Karpas-422 (cell line): Measurements from ENCODE around the gene CRP. TPM values are rescaled to one million over a fixed set of nuclear protein-coding genes. Genes with fewer than 3 reads are reported as not detected.
"Not testable (repeated sequence)": the region's sequence is repeated elsewhere in the genome, so short reads cannot be mapped to it uniquely, and the experiment has no call there.

ENCODE experiments used
- DNase-seq: peaks from one replicate; pipeline ENCODE4 v3.0.0-alpha.2; 2015
- H2AFZ ChIP-seq: fragments of 200-600 bp; sonication (generic); 2 replicates; pipeline ENCODE4 v1.6.1; 2014; ENCODE audit warnings: antibody characterized with exemption, low read length, mixed read lengths
- H3K27ac ChIP-seq: fragments of 200-600 bp; sonication (generic); 2 replicates; pipeline ENCODE4 v1.5.1; 2014; ENCODE audit warnings: mild to moderate bottlenecking, low read length, moderate library complexity
- H3K27me3 ChIP-seq: fragments of 200-600 bp; sonication (generic); 2 replicates; pipeline ENCODE4 v1.6.1; 2014; ENCODE audit warnings: low read length, mixed read lengths
- H3K36me3 ChIP-seq: fragments of 200-600 bp; sonication (generic); 2 replicates; pipeline ENCODE4 v1.6.1; 2014; ENCODE audit warnings: low read length, mixed read lengths; ENCODE audit not compliant: insufficient read depth
- H3K4me1 ChIP-seq: fragments of 200-600 bp; sonication (generic); 2 replicates; pipeline ENCODE4 v1.6.1; 2014; ENCODE audit warnings: mild to moderate bottlenecking, low read length, mixed read lengths
- H3K4me2 ChIP-seq: fragments of 200-600 bp; sonication (generic); 2 replicates; pipeline ENCODE4 v1.6.1; 2014; ENCODE audit warnings: low read length, low read depth, mild to moderate bottlenecking; ENCODE audit not compliant: poor library complexity, severe bottlenecking
- H3K4me3 ChIP-seq: fragments of 200-600 bp; sonication (generic); 2 replicates; pipeline ENCODE4 v1.5.1; 2014; ENCODE audit warnings: mild to moderate bottlenecking, antibody characterized with exemption, low read length, mixed read lengths
- H3K79me2 ChIP-seq: fragments of 200-600 bp; sonication (generic); 2 replicates; pipeline ENCODE4 v1.6.1; 2014; ENCODE audit warnings: mild to moderate bottlenecking, low read length, mixed read lengths
- H3K9ac ChIP-seq: fragments of 200-600 bp; sonication (generic); 2 replicates; pipeline ENCODE4 v1.6.0; 2014; ENCODE audit warnings: low read length
- H3K9me2 ChIP-seq: fragments of 200-600 bp; sonication (generic), shearing (Covaris generic); replicated peaks from 2 replicates; pipeline ENCODE4 v1.6.0; 2014; ENCODE audit warnings: mild to moderate bottlenecking, low read length, moderate library complexity; ENCODE audit not compliant: insufficient read depth
- H3K9me3 ChIP-seq: fragments of 300-700, 200-600 bp; sonication (generic); 2 replicates; pipeline ENCODE4 v1.6.1; 2014; ENCODE audit warnings: low read length, mixed read lengths
- H4K20me1 ChIP-seq: fragments of 200-600 bp; sonication (generic); 2 replicates; pipeline ENCODE4 v1.6.1; 2014; ENCODE audit warnings: mild to moderate bottlenecking, antibody characterized with exemption, low read length, low read depth; ENCODE audit not compliant: insufficient read depth
- total RNA-seq: library from RNA; depleted of rRNA; stranded (reverse); fragments of >200 nt; shearing (Covaris generic); gene quantifications from 2 replicates; pipeline ENCODE4 v1.2.3, GENCODE V29; 2014; ENCODE audit warnings: low replicate concordance

The CRP gene
- total RNA-seq, 1 experiment from 2014 or later, result not detected

- Histone ChIP-seq H3K4me1 (no peaks in the 10 kb centered on the region), H3K9me2 (no peaks in the 10 kb centered on the region), H3K9ac (no peak overlapping the region), H3K4me2 (no peak overlapping the region), H3K36me3 (no peaks in the 10 kb centered on the region), H3K79me2 (no peaks in the 10 kb centered on the region), H3K9me3 (no peaks in the 10 kb centered on the region), H3K27me3 (no peaks in the 10 kb centered on the region; the same call in 1 of the 2 replicates), H4K20me1 (no peaks in the 10 kb centered on the region), H2AFZ (no peak overlapping the region), H3K4me3 (no peak overlapping the region), H3K27ac (no peak overlapping the region)
- DNase-seq, result no peak
Measured at GRCh38 chr1:159687511-159687910, 26.9 kb downstream of the CRP start.

- H3K27me3 ChIP-seq, result no peaks in the 10 kb centered on the region; the same call in 1 of the 2 replicates
- no peaks in the 10 kb centered on the region for H3K9me2 ChIP-seq
- no peak overlapping the region for H3K4me2 ChIP-seq
Measured at GRCh38 chr1:159686599-159687299, 27.6 kb downstream of the CRP start.

GRCh38 chr1:159678939-159679338 is 35.5 kb downstream of the CRP start:
- no peaks in the 10 kb centered on the region for H3K4me1 ChIP-seq
- no peaks in the 10 kb centered on the region for H3K9me2 ChIP-seq
- H3K79me2 ChIP-seq, result no peaks in the 10 kb centered on the region
- no peak overlapping the region for H2AFZ ChIP-seq
- no peaks in the 10 kb centered on the region for H3K36me3 ChIP-seq
- DNase-seq, result no peak
- no peaks in the 10 kb centered on the region for H3K9me3 ChIP-seq
- no peaks in the 10 kb centered on the region for H3K27me3 ChIP-seq
- H3K9ac ChIP-seq, result no peak overlapping the region
- no peak overlapping the region for H3K4me3 ChIP-seq
- H3K4me2 ChIP-seq, result no peak overlapping the region
- H3K27ac ChIP-seq, result no peak overlapping the region
- H4K20me1 ChIP-seq, result no peaks in the 10 kb centered on the region

More at GRCh38 chr1:159686599-159687299, 27.6 kb downstream of the CRP start:
- no peaks in the 10 kb centered on the region for H3K4me1 ChIP-seq
- H3K79me2 ChIP-seq, result no peaks in the 10 kb centered on the region
- H3K36me3 ChIP-seq, result no peaks in the 10 kb centered on the region
- no peak overlapping the region for H2AFZ ChIP-seq
- H3K9me3 ChIP-seq, result no peaks in the 10 kb centered on the region
- H3K4me3 ChIP-seq, result no peak overlapping the region
- H4K20me1 ChIP-seq, result no peaks in the 10 kb centered on the region
- no peak overlapping the region for H3K27ac ChIP-seq
- no peak for DNase-seq
- H3K9ac ChIP-seq, result no peak overlapping the region

GRCh38 chr1:159675046-159675445 is 39.3 kb downstream of the CRP start:
- no peak for DNase-seq
- Histone ChIP-seq H3K4me3 (no peak overlapping the region), H3K4me2 (no peak overlapping the region), H3K27ac (no peak overlapping the region), H3K36me3 (no peaks in the 10 kb centered on the region), H3K4me1 (no peaks in the 10 kb centered on the region), H3K9me2 (no peaks in the 10 kb centered on the region), H2AFZ (no peak overlapping the region), H4K20me1 (no peaks in the 10 kb centered on the region), H3K9ac (no peak overlapping the region), H3K27me3 (no peaks in the 10 kb centered on the region), H3K79me2 (no peaks in the 10 kb centered on the region), H3K9me3 (no peaks in the 10 kb centered on the region)

GRCh38 chr1:159672390-159672789 is 42.0 kb downstream of the CRP start:
- H3K79me2 ChIP-seq, H3K9me3 ChIP-seq, H3K4me2 ChIP-seq, H2AFZ ChIP-seq, H3K9me2 ChIP-seq, H3K27me3 ChIP-seq, H3K4me3 ChIP-seq, H3K9ac ChIP-seq, H4K20me1 ChIP-seq, H3K36me3 ChIP-seq, H3K27ac ChIP-seq, DNase-seq, H3K4me1 ChIP-seq: not testable (repeated sequence)

- H3K79me2 ChIP-seq, result no peaks in the 10 kb centered on the region
- no peaks in the 10 kb centered on the region for H3K9me3 ChIP-seq
- no peaks in the 10 kb centered on the region for H3K9me2 ChIP-seq
- H3K4me1 ChIP-seq, result no peaks in the 10 kb centered on the region
- H3K9ac ChIP-seq, result no peak overlapping the region
- no peak overlapping the region for H2AFZ ChIP-seq
- H4K20me1 ChIP-seq, result no peaks in the 10 kb centered on the region
- no peak overlapping the region for H3K4me2 ChIP-seq
- no peaks in the 10 kb centered on the region for H3K27me3 ChIP-seq
- no peak overlapping the region for H3K27ac ChIP-seq
- no peaks in the 10 kb centered on the region for H3K36me3 ChIP-seq
- no peak overlapping the region for H3K4me3 ChIP-seq
- no peak for DNase-seq
Measured at GRCh38 chr1:159669338-159669737, 45.1 kb downstream of the CRP start.

GRCh38 chr1:159668739-159669138 is 45.6 kb downstream of the CRP start:
- Histone ChIP-seq H3K36me3 (no peaks in the 10 kb centered on the region), H3K4me2 (no peak overlapping the region), H4K20me1 (no peaks in the 10 kb centered on the region), H3K9me3 (no peaks in the 10 kb centered on the region), H3K4me3 (no peak overlapping the region), H3K27ac (no peak overlapping the region), H3K79me2 (no peaks in the 10 kb centered on the region), H3K27me3 (no peaks in the 10 kb centered on the region), H3K9me2 (no peaks in the 10 kb centered on the region), H3K4me1 (no peaks in the 10 kb centered on the region), H2AFZ (no peak overlapping the region), H3K9ac (no peak overlapping the region)
- no peak for DNase-seq

GRCh38 chr1:159664247-159664646 is 50.1 kb downstream of the CRP start:
- Histone ChIP-seq H3K9ac (no peak overlapping the region), H2AFZ (no peak overlapping the region), H3K4me1 (no peaks in the 10 kb centered on the region), H3K36me3 (no peaks in the 10 kb centered on the region), H3K4me3 (no peak overlapping the region), H3K27me3 (no peaks in the 10 kb centered on the region), H3K27ac (no peak overlapping the region), H3K9me2 (no peaks in the 10 kb centered on the region), H3K4me2 (no peak overlapping the region), H3K9me3 (no peaks in the 10 kb centered on the region), H4K20me1 (no peaks in the 10 kb centered on the region), H3K79me2 (no peaks in the 10 kb centered on the region)
- DNase-seq, result no peak
